H9 (cell line): ENCODE data around the gene TEX10. TPM values are rescaled to one million over a fixed set of nuclear protein-coding genes. Genes with fewer than 3 reads are reported as not detected.

ENCODE experiments used
- DNase-seq: peaks from one replicate; pipeline ENCODE4 v3.0.0-alpha.2; 2017
- H2AFZ ChIP-seq: one replicate; pipeline ENCODE4 v1.6.1; 2013; ENCODE audit warnings: mild to moderate bottlenecking, low read length, control low read depth, moderate library complexity
- H2AK5ac ChIP-seq: 2 replicates; pipeline ENCODE4 v1.6.1; 2013; ENCODE audit warnings: low read length, control low read depth, mixed read lengths; ENCODE audit not compliant: insufficient read length
- H2BK120ac ChIP-seq: one replicate; pipeline ENCODE4 v1.6.1; 2013; ENCODE audit warnings: low read depth, mild to moderate bottlenecking, low read length, control low read depth, inconsistent platforms; ENCODE audit not compliant: poor library complexity, severe bottlenecking
- H2BK12ac ChIP-seq: 2 replicates; pipeline ENCODE4 v1.6.1; 2013; ENCODE audit warnings: low read length, control low read depth, mixed read lengths, low read depth; ENCODE audit not compliant: insufficient read length
- H2BK15ac ChIP-seq: 2 replicates; pipeline ENCODE4 v1.6.1; 2013; ENCODE audit warnings: low read depth, low read length, control low read depth
- H2BK20ac ChIP-seq: one replicate; pipeline ENCODE4 v1.6.1; 2013; ENCODE audit warnings: low read depth, mild to moderate bottlenecking, low read length, control low read depth, inconsistent platforms; ENCODE audit not compliant: poor library complexity, severe bottlenecking
- H2BK5ac ChIP-seq: 2 replicates; pipeline ENCODE4 v1.6.1; 2013; ENCODE audit warnings: low read length, control low read depth, mixed read lengths; ENCODE audit not compliant: insufficient read length
- H3K14ac ChIP-seq: 2 replicates; pipeline ENCODE4 v1.6.1; 2013; ENCODE audit warnings: low read length, control low read depth; ENCODE audit not compliant: insufficient read depth
- H3K18ac ChIP-seq: 2 replicates; pipeline ENCODE4 v1.6.1; 2013; ENCODE audit warnings: low read depth, mild to moderate bottlenecking, mixed read lengths, low read length, control low read depth; ENCODE audit not compliant: insufficient read length
- H3K23ac ChIP-seq: 2 replicates; pipeline ENCODE4 v1.6.1; 2013; ENCODE audit warnings: low read length, control low read depth, mixed read lengths, low read depth; ENCODE audit not compliant: insufficient read length
- H3K23me2 ChIP-seq: 2 replicates; pipeline ENCODE4 v1.6.1; 2013; ENCODE audit warnings: low read depth, mild to moderate bottlenecking, mixed read lengths, low read length, control low read depth; ENCODE audit not compliant: insufficient read length, poor library complexity, severe bottlenecking
- H3K27ac ChIP-seq: 2 replicates; pipeline ENCODE4 v1.5.1; 2013; ENCODE audit warnings: low read length, control low read depth, mixed read lengths, low read depth; ENCODE audit not compliant: insufficient read length
- H3K27me3 ChIP-seq: 2 replicates; pipeline ENCODE4 v1.6.1; 2013; ENCODE audit warnings: low read length, control low read depth, inconsistent platforms; ENCODE audit not compliant: insufficient read depth
- H3K4ac ChIP-seq: 2 replicates; pipeline ENCODE4 v1.6.1; 2013; ENCODE audit warnings: low read depth, mild to moderate bottlenecking, control low read depth, inconsistent platforms, low read length, moderate library complexity
- H3K4me1 ChIP-seq: 2 replicates; pipeline ENCODE4 v1.6.1; 2013; ENCODE audit warnings: low read length, control low read depth, inconsistent platforms; ENCODE audit not compliant: insufficient read depth
- H3K4me2 ChIP-seq: 2 replicates; pipeline ENCODE4 v1.6.1; 2013; ENCODE audit warnings: low read length, control low read depth, mixed read lengths; ENCODE audit not compliant: insufficient read length, insufficient read depth
- H3K56ac ChIP-seq: 2 replicates; pipeline ENCODE4 v1.6.1; 2013; ENCODE audit warnings: low read depth, mild to moderate bottlenecking, mixed read lengths, low read length, control low read depth; ENCODE audit not compliant: insufficient read length
- H3K79me1 ChIP-seq: 2 replicates; pipeline ENCODE4 v1.6.1; 2013; ENCODE audit warnings: low read depth, mild to moderate bottlenecking, moderate library complexity, low read length, control low read depth, inconsistent platforms; ENCODE audit not compliant: insufficient read depth, poor library complexity, severe bottlenecking
- H3K79me2 ChIP-seq: 2 replicates; pipeline ENCODE4 v1.6.1; 2013; ENCODE audit warnings: low read length, control low read depth, inconsistent platforms; ENCODE audit not compliant: insufficient read depth
- H3K9ac ChIP-seq: 2 replicates; pipeline ENCODE4 v1.6.1; 2013; ENCODE audit warnings: low read length, control low read depth, mixed read lengths; ENCODE audit not compliant: insufficient read length; ENCODE audit errors: extremely low read depth
- H3K9me3 ChIP-seq: one replicate; pipeline ENCODE4 v1.6.1; 2013; ENCODE audit warnings: low read depth, low read length, inconsistent platforms; ENCODE audit not compliant: control insufficient read depth
- H3T11ph ChIP-seq: one replicate; pipeline ENCODE4 v1.6.1; 2013; ENCODE audit warnings: mild to moderate bottlenecking, low read length, control low read depth, inconsistent platforms
- H4K20me1 ChIP-seq: one replicate; pipeline ENCODE4 v1.6.1; 2013; ENCODE audit not compliant: control insufficient read depth, insufficient read length, insufficient read depth
- H4K5ac ChIP-seq: 2 replicates; pipeline ENCODE4 v1.6.1; 2013; ENCODE audit warnings: low read depth, mild to moderate bottlenecking, mixed read lengths, low read length, control low read depth; ENCODE audit not compliant: insufficient read length
- H4K8ac ChIP-seq: replicated peaks from 2 replicates; pipeline ENCODE4 v1.6.1; 2013; ENCODE audit warnings: low read length, control low read depth, mixed read lengths, low read depth; ENCODE audit not compliant: insufficient read length
- H4K91ac ChIP-seq: 2 replicates; pipeline ENCODE4 v1.6.1; 2013; ENCODE audit warnings: low read depth, mild to moderate bottlenecking, moderate library complexity, mixed read lengths, low read length, control low read depth; ENCODE audit not compliant: insufficient read length
- H3K27ac Mint-ChIP-seq, 3 experiments: 2 replicates in 2 of 3; 3 replicates in 1 of 3; pipeline ENCODE4 v1.8.0; 2020 to 2021; ENCODE audit warnings: mixed read lengths in 3 of 3, mild to moderate bottlenecking in 1 of 3, moderate library complexity in 1 of 3
- H3K27me3 Mint-ChIP-seq: 2 replicates; pipeline ENCODE4 v1.8.0; 2021; ENCODE audit warnings: low read depth, mild to moderate bottlenecking, moderate library complexity, mixed read lengths
- H3K36me3 Mint-ChIP-seq, 3 experiments: 2 replicates in 2 of 3; 3 replicates in 1 of 3; pipeline ENCODE4 v1.8.0; 2020 to 2021; ENCODE audit warnings: low read depth in 3 of 3, mixed read lengths in 3 of 3; ENCODE audit not compliant: insufficient read depth in 1 of 3
- H3K4me1 Mint-ChIP-seq, 2 experiments: 2 replicates each; pipeline ENCODE4 v1.8.0; 2020; ENCODE audit warnings: mixed read lengths in 2 of 2
- H3K4me3 Mint-ChIP-seq, 2 experiments: 2 replicates in 1 of 2; 3 replicates in 1 of 2; pipeline ENCODE4 v1.8.0; 2020 to 2021; ENCODE audit warnings: mild to moderate bottlenecking in 2 of 2, mixed read lengths in 2 of 2, moderate library complexity in 1 of 2
- H3K9me3 Mint-ChIP-seq, 2 experiments: 2 replicates in 1 of 2; 3 replicates in 1 of 2; pipeline ENCODE4 v1.8.0; 2020; ENCODE audit warnings: mild to moderate bottlenecking in 2 of 2, mixed read lengths in 2 of 2, moderate library complexity in 1 of 2
- CTCF ChIP-seq: fragments of 200-600 bp; sonication (generic); conservative IDR thresholded peaks from 3 replicates; pipeline ENCODE4 v1.8.0; 2021; ENCODE audit warnings: antibody characterized with exemption, mild to moderate bottlenecking
- WGBS: extraction: QIAGEN DNeasy Blood & Tissue Kit; methylation state at CpG from one replicate; pipeline ENCODE4 v1.1.7; 2013; ENCODE audit warnings: missing lambda C conversion rate, low lambda C conversion rate, mixed read lengths; ENCODE audit not compliant: insufficient read length; ENCODE audit errors: extremely low coverage; 5-methylcytosine and 5-hydroxymethylcytosine counted together
- total RNA-seq: library from RNA; stranded (reverse); gene quantifications from 2 replicates; pipeline ENCODE4 v1.2.1, GENCODE V29; 2021

The TEX10 gene
- total RNA-seq, 1 experiment from 2014 or later = 70.8 TPM

- Histone ChIP-seq H3K4ac (no peak overlapping the region), H2BK5ac (no peak overlapping the region), H3K27ac (no peak overlapping the region), H4K8ac (no peak overlapping the region), H3K9me3 (no peaks in the 10 kb centered on the region), H2BK120ac (no peak overlapping the region), H3K79me1 (peaks cover 4% of the 10 kb centered on the region), H3K18ac (no peak overlapping the region), H3K9ac (no peak overlapping the region), H2AK5ac (no peak overlapping the region), H3K23me2 (no peaks in the 10 kb centered on the region), H3K14ac (no peak overlapping the region), H3T11ph (no peak overlapping the region), H4K91ac (no peak overlapping the region), H2BK12ac (no peak overlapping the region), H3K79me2 (peaks cover 3% of the 10 kb centered on the region; the same call in 1 of the 2 replicates), H2BK20ac (no peak overlapping the region), H3K4me1 (no peaks in the 10 kb centered on the region), H4K20me1 (no peaks in the 10 kb centered on the region), H3K56ac (no peak overlapping the region), H3K27me3 (no peaks in the 10 kb centered on the region), H4K5ac (no peak overlapping the region), H2AFZ (no peak overlapping the region), H2BK15ac (no peak overlapping the region), H3K4me2 (no peak overlapping the region), H3K23ac (no peak overlapping the region)
- Mint-ChIP-seq H3K27me3 (no peaks in the 10 kb centered on the region), H3K4me3 (no peak overlapping the region), H3K9me3 (peaks cover 3 to 10% of the 10 kb centered on the region in 2 experiments; a peak in 4 of 5 replicates), H3K4me1 (no peaks in the 10 kb centered on the region), H3K36me3 (peaks cover 74 to 86% (median 82%) of the 10 kb centered on the region in 3 experiments), H3K27ac (no peak overlapping the region)
- DNase-seq = no peak
- no CpG with 5 or more reads among the region's 4 CpGs for WGBS
- TF ChIP-seq CTCF = no peak
These were observed 37.2 kb downstream of the TEX10 start for GRCh38 chr9:100315561-100315960.
